Forelimb muscle (tissue), 1 donor: ENCODE measurements around the gene SLC18B1. TPM values are rescaled to one million over a fixed set of nuclear protein-coding genes. Genes with fewer than 3 reads are reported as not detected.
A peak's percentile ranks its signal among the peaks of the same experiment; 100 is the strongest.

ENCODE experiments used
- DNase-seq: peaks from one replicate; pipeline ENCODE4 v3.0.0-alpha.2; 2013; ENCODE audit warnings: low read depth
- polyA plus RNA-seq: library from polyadenylated mRNA; unstranded; fragments of 120-200 nt; gene quantifications from one replicate; pipeline ENCODE4 v1.2.1, GENCODE V29; 2013; ENCODE audit not compliant: insufficient read length

SLC18B1 gene
- 7.7 TPM for polyA plus RNA-seq

DNA sequence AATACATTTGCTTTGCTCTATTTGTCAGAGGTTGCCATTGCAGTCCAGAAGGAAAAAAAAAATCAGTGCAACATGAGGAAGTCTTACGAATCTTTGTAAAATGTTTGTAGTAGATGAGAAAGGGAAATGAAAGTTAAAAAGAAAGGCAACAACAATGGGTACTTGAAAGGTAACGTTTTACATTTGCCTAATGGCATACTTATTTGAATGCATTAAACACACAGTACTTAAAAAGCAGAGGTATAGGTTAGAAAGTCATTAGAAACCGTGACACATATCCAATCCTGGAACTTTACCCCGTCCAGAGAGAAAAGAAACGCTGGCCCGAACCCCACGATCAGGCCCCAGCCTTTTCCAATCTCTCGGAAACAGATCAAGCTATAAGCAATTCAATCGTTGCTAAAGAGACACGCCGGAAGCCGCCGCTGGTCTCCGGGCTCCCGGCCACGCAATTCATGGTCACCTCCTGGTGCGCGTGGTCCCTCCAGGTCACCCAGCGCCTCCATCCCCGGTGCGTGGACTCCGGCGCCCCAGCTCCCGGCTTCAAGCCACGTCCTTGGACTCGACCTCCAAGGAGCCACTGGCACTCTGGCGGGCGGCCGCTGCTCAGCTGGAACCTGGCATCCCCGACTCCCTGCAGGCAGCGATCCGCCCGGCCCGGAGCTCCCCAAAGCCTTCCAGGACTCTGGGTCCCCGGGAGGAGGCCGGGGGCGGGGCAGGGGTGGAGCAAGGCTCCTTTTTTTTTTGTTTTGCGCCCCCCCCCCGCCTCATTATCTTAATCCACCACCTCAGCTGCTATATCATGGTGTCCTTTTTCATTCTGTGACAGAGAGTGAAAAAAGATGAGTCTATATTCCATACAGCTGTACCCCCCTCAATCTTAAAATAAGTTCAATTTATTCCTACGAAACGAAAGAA lies at the start of gene SLC18B1:
TSS of gene SLC18B1 (minus strand) at position 687 of the 918 bp plus-strand sequence. CDS start at position 506, 181 bp downstream.
- DNase-seq: no peak

- no peak for DNase-seq
Measured at GRCh38 chr6:132843316-132844035, 45.0 kb upstream of the SLC18B1 start.

DNA sequence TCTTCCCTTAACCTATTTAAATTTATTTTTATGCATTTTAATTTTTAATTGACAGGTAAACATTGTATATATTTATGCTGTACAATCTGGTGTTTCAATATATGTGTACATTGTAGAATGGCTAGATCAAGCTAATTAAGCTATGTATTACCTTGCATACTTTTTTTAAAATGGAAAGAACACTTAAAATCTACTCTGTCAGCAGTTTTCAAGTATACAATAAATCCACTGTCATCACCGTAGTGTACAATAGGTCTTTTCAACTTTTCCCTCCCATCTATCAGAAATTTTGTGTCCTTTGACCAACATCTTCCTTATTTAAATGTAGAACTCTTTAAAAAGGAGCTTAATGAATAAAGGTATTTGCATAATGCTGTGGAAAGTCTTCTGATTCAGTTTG lies 43.5 kb upstream of the SLC18B1 start:
- DNase-seq: no peak

GRCh38 chr6:132832891-132833290 lies 34.5 kb upstream of the SLC18B1 start:
- DNase-seq: no peak

DNA sequence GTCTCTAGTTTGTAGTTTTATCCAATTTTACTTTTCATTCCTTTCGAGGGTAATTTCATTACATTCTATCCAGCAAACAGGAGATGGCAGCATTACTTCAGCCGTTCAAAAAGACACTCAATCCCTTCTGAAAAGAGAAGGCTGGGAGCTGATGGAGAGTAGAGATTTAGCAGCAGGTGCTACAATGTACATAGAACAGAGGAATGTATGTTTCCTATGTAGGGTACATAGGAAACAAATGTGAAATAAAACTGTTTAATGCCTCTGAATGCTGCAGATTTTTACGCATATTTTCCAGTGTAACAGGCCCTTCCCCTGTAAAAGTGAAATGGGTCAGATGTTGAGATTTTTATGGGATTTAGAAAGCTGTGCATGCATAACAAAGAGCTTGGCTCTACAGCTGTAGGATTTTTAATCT lies 31.9 kb upstream of the SLC18B1 start:
- peak; percentile 40 for DNase-seq

DNA sequence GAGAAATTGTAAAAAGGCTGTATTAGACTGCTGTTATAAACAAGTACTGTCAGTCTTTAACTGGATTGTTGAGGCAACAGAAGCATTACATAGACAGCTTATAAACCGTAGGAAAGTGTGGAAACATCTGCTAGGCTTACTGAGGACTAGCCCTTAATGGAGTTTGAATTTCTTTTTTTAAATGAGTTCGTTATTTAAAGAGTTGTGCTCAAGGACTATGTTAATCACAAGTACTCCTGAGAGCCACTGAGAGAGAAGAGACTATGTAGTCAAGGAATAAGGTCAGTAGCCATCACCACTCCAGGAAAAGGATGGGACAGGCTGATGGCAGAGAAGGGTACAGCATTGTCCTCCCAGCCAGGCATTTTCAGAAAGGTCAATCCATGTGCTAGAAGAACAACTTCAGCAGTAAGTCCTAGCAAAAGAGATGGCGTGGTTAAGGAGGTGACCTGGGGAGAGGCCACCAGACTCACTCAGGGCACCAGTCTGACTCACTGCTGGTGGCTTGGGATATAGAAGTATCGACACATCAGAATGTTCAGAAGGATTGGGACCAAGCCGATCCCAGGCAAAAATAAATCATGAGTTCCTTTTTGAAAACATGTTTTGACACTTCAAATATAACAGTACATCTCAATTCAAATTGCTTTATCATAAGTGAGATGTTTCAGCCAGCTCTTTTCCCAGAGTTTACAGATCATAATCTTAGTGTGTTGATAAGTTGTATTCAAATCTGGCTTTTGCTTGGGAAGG lies 22.4 kb upstream of the SLC18B1 start:
- DNase-seq: no peak

GRCh38 chr6:132819405-132820161 lies 21.1 kb upstream of the SLC18B1 start:
- DNase-seq: no peak

DNA sequence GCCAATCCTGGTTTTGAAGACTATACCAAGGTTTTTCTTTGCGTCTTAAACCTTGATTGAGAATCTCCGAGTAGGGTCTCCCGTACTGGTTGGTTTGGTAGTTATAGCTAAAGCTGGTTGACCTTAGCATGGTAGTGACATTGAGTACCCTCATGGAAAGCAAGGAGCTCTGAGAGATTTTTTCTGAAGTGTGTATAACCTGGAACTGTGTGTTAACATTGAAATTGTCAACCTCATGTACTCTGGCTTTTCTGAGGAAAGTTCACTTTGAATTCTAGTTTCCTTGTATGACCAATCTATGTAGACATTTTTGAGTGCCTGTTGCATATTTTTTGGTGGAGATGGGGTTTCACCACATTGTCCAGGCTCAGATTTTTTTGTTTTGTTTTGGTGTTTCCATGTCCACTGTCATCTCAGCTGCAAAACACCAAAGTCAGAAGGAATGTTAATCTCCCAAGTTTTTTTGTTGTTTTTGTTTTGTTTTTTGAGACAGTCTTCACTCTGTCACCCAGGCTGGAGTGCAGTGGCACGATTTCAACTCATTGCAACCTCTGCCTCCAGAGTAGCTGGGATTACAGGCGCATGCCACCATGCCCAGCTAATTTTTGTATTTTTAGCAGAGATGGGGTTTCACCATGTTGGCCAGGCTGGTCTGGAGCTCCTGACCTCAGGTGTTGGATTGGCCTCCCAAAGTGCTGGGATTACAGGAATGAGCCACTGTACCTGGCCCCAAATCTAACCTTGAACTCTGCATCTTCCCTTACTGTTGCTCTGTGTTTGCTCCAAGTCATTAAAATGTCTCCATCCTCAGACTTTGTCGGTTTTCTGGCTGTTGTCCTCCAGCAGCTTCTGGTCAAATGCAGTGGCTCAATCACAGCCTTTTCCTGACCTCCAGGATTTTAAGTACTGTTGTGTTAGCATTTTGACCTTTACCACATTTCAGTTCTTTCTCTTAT lies 20.2 kb upstream of the SLC18B1 start:
- DNase-seq: no peak

DNA sequence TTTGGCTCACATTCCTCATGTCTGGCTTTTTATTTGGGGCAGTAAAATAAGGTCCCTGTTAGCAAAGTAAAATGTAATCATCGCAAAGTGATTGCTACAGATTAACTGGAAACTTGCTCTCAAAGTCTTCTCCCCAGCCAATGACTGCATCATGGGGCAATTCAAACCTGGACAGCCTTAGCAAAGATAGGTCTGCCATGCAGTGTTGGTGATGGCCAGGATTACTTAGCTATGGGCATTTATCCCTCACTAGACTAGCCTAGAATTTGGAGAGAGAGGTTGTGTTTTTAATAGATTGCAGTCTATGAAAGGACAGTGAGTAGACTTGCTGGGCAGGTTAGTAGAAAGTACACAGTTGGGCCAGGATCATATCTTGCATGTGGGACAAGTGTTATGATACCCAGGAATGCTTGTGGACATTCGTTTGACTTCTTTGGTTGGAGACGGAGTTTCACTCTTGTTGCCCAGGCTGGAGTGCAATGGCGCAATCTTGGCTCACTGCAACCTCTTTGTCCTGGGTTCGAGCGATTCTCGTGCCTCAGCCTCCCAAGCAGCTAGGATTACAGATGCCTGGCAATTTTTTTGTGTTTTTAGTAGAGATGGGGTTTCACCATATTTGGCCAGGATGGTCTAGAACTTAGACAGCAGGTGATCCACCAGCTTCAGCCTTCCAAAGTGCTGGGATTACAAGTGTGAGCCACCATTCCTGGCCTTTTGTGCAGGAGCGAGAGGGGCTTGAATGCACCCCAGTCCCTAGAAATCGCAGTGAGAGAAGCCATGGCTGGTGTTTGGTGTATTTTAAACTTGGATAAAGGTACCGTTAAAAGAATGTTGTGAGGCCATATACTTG lies 19.3 kb upstream of the SLC18B1 start:
- no peak for DNase-seq

GRCh38 chr6:132816660-132817059 lies 18.2 kb upstream of the SLC18B1 start:
- DNase-seq: no peak

GRCh38 chr6:132814716-132815570 lies 16.5 kb upstream of the SLC18B1 start:
- DNase-seq: no peak

- no peak for DNase-seq
Measured at GRCh38 chr6:132813173-132813856, 14.9 kb upstream of the SLC18B1 start.

GRCh38 chr6:132812756-132813172 lies 14.3 kb upstream of the SLC18B1 start:
- DNase-seq: no peak

GRCh38 chr6:132812255-132812732 lies 13.9 kb upstream of the SLC18B1 start:
- DNase-seq: no peak

DNA sequence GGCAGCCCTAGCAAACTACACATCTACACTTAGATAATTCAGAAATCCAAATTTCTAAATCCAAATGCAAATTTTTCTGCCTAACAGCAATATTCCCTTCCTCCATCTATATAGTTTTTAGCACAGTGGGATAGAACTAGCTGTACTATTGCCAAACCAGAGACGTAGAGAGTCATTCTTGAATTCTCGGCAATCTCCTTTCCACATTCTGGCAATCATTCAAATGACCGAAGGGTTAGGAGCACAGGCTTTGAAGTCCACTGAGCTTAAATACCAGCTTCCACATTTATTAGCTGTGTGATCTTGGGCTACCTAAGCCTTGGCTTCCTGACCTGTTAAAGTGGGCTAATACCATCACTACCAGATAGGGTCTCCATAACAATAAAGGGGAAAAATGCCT lies 12.8 kb upstream of the SLC18B1 start:
- DNase-seq: no peak

DNA sequence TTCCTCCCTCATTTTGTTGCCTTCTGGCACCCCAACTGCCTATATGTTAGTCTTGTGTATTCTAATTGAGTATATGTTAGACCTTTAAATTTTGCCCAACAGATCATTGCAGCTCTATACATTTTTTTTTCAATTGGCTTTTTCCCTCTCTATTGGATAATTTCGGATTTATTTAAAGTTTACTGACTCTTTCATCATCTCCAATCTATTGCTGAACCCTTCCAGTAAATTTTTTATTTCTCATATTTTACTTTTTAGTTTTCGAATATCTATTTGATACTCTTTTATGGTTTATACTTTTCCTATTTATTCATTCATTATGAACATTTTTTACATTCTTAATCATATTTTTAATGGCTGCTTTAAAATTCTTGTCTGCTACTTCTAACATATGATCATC lies 7.1 kb upstream of the SLC18B1 start:
- DNase-seq: no peak

DNA sequence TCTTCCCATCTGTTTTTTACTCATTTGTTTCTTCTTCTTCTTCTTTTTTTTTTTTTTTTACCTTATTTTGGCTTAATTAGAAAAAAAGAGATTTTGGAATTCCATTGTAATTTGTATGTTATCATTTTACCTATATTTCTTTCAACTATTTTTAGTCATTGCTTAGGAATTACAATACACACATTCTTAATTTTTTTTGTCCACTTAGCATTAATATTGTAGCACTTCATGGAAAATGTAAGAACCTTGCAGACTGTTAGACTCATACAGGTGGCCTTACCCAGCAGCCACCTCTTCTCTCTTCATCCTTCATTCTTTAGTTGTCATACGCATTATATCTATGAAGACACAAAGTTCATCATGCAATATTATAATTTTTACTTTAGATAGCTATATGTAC lies 5.8 kb upstream of the SLC18B1 start:
- no peak for DNase-seq
